ENCODE results near the gene MAPRE3. TPM values are rescaled to one million over a fixed set of nuclear protein-coding genes. Genes with fewer than 3 reads are reported as not detected.

The MAPRE3 gene
- total RNA-seq, 2 experiments from 2014 or later: 3.2 to 4.1 TPM

- Mint-ChIP-seq H3K4me1 (peaks cover 12% of the 10 kb centered on the region), H3K27me3 (peaks cover 4% of the 10 kb centered on the region), H3K27ac (no peak overlapping the region), H3K4me3 (no peak overlapping the region), H3K36me3 (ENCODE audit: low read depth) (peaks cover 15% of the 10 kb centered on the region), H3K9me3 (ENCODE audit: low read depth) (peaks cover 2% of the 10 kb centered on the region)
- ATAC-seq: no peak
- DNase-seq: no peak
- intact Hi-C loops (cut with DNase I, micrococcal nuclease): loop anchor here in 1 of 2 experiments (5.0 to 10.0 kb wide), 2 partner anchors 707 to 1840 kb away; partner anchors contain the start of genes ADGRF3, SELENOI and WDR43
- ChIA-PET POLR2A (interaction anchor here (0.7 kb wide), 1 partner anchor 17 kb away, joined by 3 read pairs; the partner anchor contains the start of gene OST4), CTCF (no interaction called here)
These were observed 84.3 kb downstream of the MAPRE3 start for GRCh38 chr2:27054721-27055120.

GRCh38 chr2:27057184-27057583 lies 86.7 kb downstream of the MAPRE3 start:
- Mint-ChIP-seq H3K4me3 (no peak overlapping the region), H3K36me3 (ENCODE audit: low read depth) (peaks cover 10% of the 10 kb centered on the region), H3K27ac (no peak overlapping the region), H3K9me3 (ENCODE audit: low read depth) (no peaks in the 10 kb centered on the region), H3K27me3 (no peaks in the 10 kb centered on the region), H3K4me1 (peaks cover 3% of the 10 kb centered on the region)
- ATAC-seq (no peak), DNase-seq (no peak)
- intact Hi-C loops (cut with DNase I, micrococcal nuclease): loop anchor here in 1 of 2 experiments (10.0 kb wide), 1 partner anchor 1838 kb away; the partner anchor contains the start of gene WDR43
- POLR2A ChIA-PET: interaction anchor here (0.7 kb wide), 1 partner anchor 8 kb away, joined by 4 read pairs; no protein-coding TSS in a partner anchor
- CTCF ChIA-PET: interaction anchor here (0.6 kb wide), 1 partner anchor 511 kb away, joined by 3 read pairs; no protein-coding TSS in a partner anchor

DNA sequence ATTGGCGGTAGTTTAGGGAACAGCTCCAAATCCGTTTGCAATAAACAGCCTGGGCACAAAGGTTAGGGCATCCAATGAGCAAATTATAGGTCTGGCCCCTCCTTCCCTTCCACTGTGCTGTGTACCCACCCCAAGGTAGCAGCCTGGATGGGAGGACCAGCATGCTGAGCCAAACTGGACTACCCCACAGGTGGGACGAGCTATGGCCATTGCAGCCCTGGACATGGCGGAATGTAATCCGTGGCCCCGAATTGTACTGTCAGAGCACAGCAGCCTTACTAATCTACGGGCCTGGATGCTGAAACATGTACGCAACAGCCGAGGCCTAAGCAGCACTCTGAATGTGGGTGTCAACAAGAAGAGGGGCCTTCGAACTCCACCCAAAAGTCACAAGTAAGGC lies 87.8 kb downstream of the MAPRE3 start:
- H3K9me3 Mint-ChIP-seq (ENCODE audit: low read depth): no peaks in the 10 kb centered on the region
- H3K27ac Mint-ChIP-seq: no peak overlapping the region
- DNase-seq (no peak), ATAC-seq (no peak)
- ChIA-PET POLR2A (no interaction called here), CTCF (interaction anchor here (0.7 to 1.6 kb wide), 2 partner anchors 13 to 261 kb away, joined by 3 to 5 read pairs; partner anchors contain the start of gene OST4)
- no peaks in the 10 kb centered on the region for H3K27me3 Mint-ChIP-seq
- no peak overlapping the region for H3K4me3 Mint-ChIP-seq
- intact Hi-C loops (cut with DNase I, micrococcal nuclease): loop anchor here in 1 of 2 experiments (1.0 to 10.0 kb wide), 2 partner anchors 152 to 1837 kb away; partner anchors contain the start of gene WDR43
- peaks cover 16% of the 10 kb centered on the region for H3K36me3 Mint-ChIP-seq (ENCODE audit: low read depth)
- H3K4me1 Mint-ChIP-seq: no peaks in the 10 kb centered on the region

DNA sequence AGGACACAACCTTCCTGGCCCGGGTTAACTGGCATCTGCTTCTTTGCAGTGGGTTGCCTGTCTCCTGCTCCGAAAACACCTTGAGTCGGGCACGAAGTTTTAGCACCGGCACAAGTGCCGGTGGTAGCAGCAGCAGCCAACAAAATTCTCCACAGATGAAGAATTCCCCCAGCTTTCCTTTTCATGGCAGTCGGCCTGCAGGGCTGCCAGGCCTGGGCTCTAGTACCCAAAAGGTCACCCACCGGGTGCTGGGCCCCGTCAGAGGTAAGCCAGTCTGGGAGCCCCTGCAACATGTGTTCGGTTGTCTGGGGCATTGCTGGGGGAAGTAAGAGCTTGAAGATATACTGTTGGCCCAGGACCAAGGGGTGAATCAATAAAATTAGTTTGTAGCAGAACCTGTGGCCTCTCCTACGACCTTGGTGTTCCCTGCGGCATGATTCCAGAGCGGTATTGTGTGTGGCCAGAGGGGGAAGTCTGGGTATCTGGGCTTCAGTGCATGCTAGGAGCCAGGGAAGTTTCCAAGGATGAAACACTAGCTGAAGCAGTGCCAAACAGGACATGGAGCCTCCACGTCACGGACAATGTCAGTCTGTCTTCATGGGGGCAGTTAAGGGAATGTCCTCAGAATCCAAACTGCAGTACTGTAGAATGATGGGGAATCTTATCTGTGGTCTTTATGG lies 88.8 kb downstream of the MAPRE3 start:
- Mint-ChIP-seq H3K4me1 (no peaks in the 10 kb centered on the region), H3K36me3 (ENCODE audit: low read depth) (peaks cover 15% of the 10 kb centered on the region), H3K4me3 (no peak overlapping the region), H3K27ac (no peak overlapping the region), H3K9me3 (ENCODE audit: low read depth) (no peaks in the 10 kb centered on the region), H3K27me3 (no peaks in the 10 kb centered on the region)
- intact Hi-C loops (cut with DNase I, micrococcal nuclease): loop anchor here in 1 of 2 experiments (10.0 kb wide), 1 partner anchor 1836 kb away; the partner anchor contains the start of gene WDR43
- DNase-seq (no peak), ATAC-seq (no peak)
- CTCF ChIA-PET: interaction anchor here (0.6 to 1.6 kb wide), 5 partner anchors 8 to 26 kb away, joined by 3 to 5 read pairs (median 3); partner anchors contain the start of gene OST4
- POLR2A ChIA-PET: no interaction called here

GRCh38 chr2:27060323-27060722 lies 89.9 kb downstream of the MAPRE3 start:
- H3K27ac Mint-ChIP-seq: no peak overlapping the region
- H3K27me3 Mint-ChIP-seq: no peaks in the 10 kb centered on the region
- ChIA-PET CTCF (interaction anchor here (0.6 to 1.2 kb wide), 3 partner anchors 13 to 39 kb away, joined by 3 read pairs; no protein-coding TSS in a partner anchor), POLR2A (no interaction called here)
- H3K4me1 Mint-ChIP-seq: no peaks in the 10 kb centered on the region
- DNase-seq (no peak), ATAC-seq (no peak)
- no peak overlapping the region for H3K4me3 Mint-ChIP-seq
- peaks cover 24% of the 10 kb centered on the region for H3K36me3 Mint-ChIP-seq (ENCODE audit: low read depth)
- intact Hi-C loops (cut with DNase I, micrococcal nuclease): no loop called here
- no peaks in the 10 kb centered on the region for H3K9me3 Mint-ChIP-seq (ENCODE audit: low read depth)

- no peak overlapping the region for H3K4me3 Mint-ChIP-seq
- H3K27ac Mint-ChIP-seq: no peak overlapping the region
- no peaks in the 10 kb centered on the region for H3K27me3 Mint-ChIP-seq
- peaks cover 55% of the 10 kb centered on the region for H3K36me3 Mint-ChIP-seq (ENCODE audit: low read depth)
- DNase-seq: no peak
- no peaks in the 10 kb centered on the region for H3K9me3 Mint-ChIP-seq (ENCODE audit: low read depth)
- peaks cover 25% of the 10 kb centered on the region for H3K4me1 Mint-ChIP-seq
- intact Hi-C loops (cut with DNase I, micrococcal nuclease): no loop called here
- ChIA-PET POLR2A (interaction anchor here (0.5 to 1.0 kb wide), 2 partner anchors 8 to 14 kb away, joined by 3 to 4 read pairs; partner anchors contain the start of gene AGBL5), CTCF (interaction anchor here (0.6 to 1.1 kb wide), 3 partner anchors 10 to 61 kb away, joined by 3 read pairs; no protein-coding TSS in a partner anchor)
- no peak for ATAC-seq
These were observed 94.7 kb downstream of the MAPRE3 start for GRCh38 chr2:27065128-27065527.

- H3K27ac Mint-ChIP-seq: no peak overlapping the region
- peaks cover 59% of the 10 kb centered on the region for H3K36me3 Mint-ChIP-seq (ENCODE audit: low read depth)
- CTCF ChIA-PET: interaction anchor here (0.6 to 0.7 kb wide), 2 partner anchors 8 to 67 kb away, joined by 3 read pairs; partner anchors contain the start of gene PREB
- intact Hi-C loops (cut with DNase I, micrococcal nuclease): no loop called here
- no peak overlapping the region for H3K4me3 Mint-ChIP-seq
- POLR2A ChIA-PET: interaction anchor here (0.7 to 1.7 kb wide), 2 partner anchors 16 kb away, joined by 4 to 7 read pairs; partner anchors contain the start of gene AGBL5
- peaks cover 32% of the 10 kb centered on the region for H3K4me1 Mint-ChIP-seq
- no peaks in the 10 kb centered on the region for H3K27me3 Mint-ChIP-seq
- DNase-seq (no peak), ATAC-seq (no peak)
- no peaks in the 10 kb centered on the region for H3K9me3 Mint-ChIP-seq (ENCODE audit: low read depth)
These were observed 96.9 kb downstream of the MAPRE3 start for GRCh38 chr2:27067385-27067784.

DNA sequence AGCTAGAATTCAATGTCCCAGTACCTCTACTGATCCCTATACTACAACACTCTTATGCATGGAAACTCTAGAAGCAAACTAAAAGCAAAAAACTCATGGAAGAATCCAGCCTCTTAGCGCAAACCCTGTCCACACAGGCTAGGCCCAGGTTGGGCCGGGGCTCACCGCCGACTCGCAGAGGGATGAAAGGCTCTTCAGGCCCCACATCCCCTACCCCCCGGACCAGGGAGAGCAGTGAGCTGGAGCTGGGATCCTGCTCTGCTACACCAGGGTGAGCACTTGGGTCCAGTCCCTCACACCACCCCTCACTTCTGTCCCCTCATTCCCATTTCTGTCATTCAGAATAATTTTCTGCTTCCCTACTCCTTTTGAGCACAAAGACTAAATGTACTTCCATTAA lies 99.0 kb downstream of the MAPRE3 start:
- intact Hi-C loops (cut with DNase I, micrococcal nuclease): no loop called here
- peak overlapping the region; percentile 68 for H3K27ac Mint-ChIP-seq
- peaks cover 51% of the 10 kb centered on the region for H3K36me3 Mint-ChIP-seq (ENCODE audit: low read depth)
- ChIA-PET POLR2A (no interaction called here), CTCF (no interaction called here)
- H3K9me3 Mint-ChIP-seq (ENCODE audit: low read depth): no peaks in the 10 kb centered on the region
- no peaks in the 10 kb centered on the region for H3K27me3 Mint-ChIP-seq
- DNase-seq (no peak), ATAC-seq (no peak)
- H3K4me1 Mint-ChIP-seq: peaks cover 52% of the 10 kb centered on the region
- peak overlapping the region; percentile 96 for H3K4me3 Mint-ChIP-seq

DNA sequence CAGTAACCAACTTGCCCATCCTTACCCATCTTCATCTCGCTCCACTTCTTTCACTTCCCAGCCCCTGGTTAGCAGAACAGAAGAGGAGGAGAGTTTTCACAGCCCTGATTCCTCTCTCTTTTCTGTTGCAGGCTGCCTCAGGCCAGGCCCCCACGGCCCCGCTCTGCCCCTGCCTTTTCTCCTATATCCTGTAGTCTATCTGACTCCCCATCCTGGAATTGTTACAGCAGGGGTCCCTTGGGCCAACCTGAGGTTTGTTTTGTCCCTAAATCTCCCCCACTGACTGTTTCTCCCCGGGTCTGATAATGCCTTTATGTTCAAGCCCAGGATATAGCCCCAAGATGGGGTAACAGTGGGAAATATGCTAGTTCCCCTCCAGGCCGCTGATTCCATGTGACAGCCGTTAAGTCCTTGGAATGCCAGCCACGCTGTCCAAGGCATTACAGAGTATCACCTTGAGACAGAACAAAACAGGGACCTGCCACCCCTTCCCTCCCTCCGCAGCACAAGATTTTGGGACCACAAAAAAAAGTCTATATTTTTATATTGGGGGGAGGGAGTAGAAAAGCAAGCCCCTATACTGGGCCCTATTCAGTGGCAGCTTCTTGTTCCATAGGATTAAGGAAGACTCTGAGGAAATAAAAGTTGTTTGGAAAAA lies 99.7 kb downstream of the MAPRE3 start:
- Mint-ChIP-seq H3K27ac (peak overlapping the region; percentile 91), H3K4me3 (peak overlapping the region; percentile 96), H3K4me1 (peaks cover 59% of the 10 kb centered on the region), H3K36me3 (ENCODE audit: low read depth) (peaks cover 45% of the 10 kb centered on the region), H3K9me3 (ENCODE audit: low read depth) (no peaks in the 10 kb centered on the region), H3K27me3 (no peaks in the 10 kb centered on the region)
- intact Hi-C loops (cut with DNase I, micrococcal nuclease): loop anchor here in 1 of 2 experiments (2.0 to 10.0 kb wide), 3 partner anchors 283 to 1395 kb away; partner anchors contain the start of genes ADGRF3, CENPA, DTNB and SELENOI
- CTCF ChIA-PET: interaction anchor here (1.6 kb wide), 1 partner anchor 19 kb away, joined by 8 read pairs; the partner anchor contains the start of gene AGBL5
- DNase-seq (no peak), ATAC-seq (no peak)
- POLR2A ChIA-PET: no interaction called here

DNA sequence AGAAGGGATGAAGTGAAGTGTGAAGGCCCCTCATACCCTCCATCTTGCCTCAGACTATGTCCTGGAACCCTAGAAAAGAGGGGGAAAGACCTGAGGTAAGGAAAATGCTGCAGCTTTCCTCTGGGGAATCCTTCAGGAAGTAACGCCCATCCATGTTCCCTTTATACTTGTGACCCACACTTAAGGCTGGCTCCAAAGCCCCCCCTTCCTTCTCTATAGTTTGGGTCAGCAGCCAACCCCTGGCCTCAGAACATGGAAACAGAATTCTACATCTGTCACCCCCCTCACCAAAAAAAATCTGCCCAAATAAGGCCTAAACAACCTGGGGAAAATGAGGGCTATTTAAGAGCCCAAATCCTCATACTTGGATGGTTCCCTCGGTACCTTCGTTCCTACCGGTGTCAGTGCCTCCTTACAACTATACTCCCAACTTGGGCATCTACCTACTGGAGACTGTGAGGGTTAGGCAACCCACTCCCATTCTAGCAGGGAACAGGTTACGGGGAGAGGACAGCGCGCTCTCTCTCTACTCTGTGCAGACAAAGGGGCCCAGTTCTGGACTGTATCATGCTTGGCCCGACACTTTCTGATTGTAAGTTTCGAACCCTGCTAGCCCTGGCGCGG lies 100.3 kb downstream of the MAPRE3 start:
- H3K9me3 Mint-ChIP-seq (ENCODE audit: low read depth): no peaks in the 10 kb centered on the region
- CTCF ChIA-PET: interaction anchor here (0.7 to 2.5 kb wide), 7 partner anchors 10 to 217 kb away, joined by 3 to 24 read pairs (median 5); partner anchors contain the start of genes AGBL5 and KHK
- POLR2A ChIA-PET: interaction anchor here (0.6 to 2.2 kb wide), 6 partner anchors 10 to 101 kb away, joined by 3 to 15 read pairs (median 4); partner anchors contain the start of gene AGBL5
- DNase-seq (no peak), ATAC-seq (no peak)
- H3K27me3 Mint-ChIP-seq: no peaks in the 10 kb centered on the region
- H3K36me3 Mint-ChIP-seq (ENCODE audit: low read depth): peaks cover 40% of the 10 kb centered on the region
- H3K4me1 Mint-ChIP-seq: peaks cover 64% of the 10 kb centered on the region
- intact Hi-C loops (cut with DNase I, micrococcal nuclease): loop anchor here (1.0 to 10.0 kb wide), 14 partner anchors 11 to 1396 kb away; partner anchors contain the start of genes ADGRF3 (in 1 of the 2), AGBL5 (in 1 of the 2), ATRAID (in 1 of the 2) and CAD (in 1 of the 2)
- H3K4me3 Mint-ChIP-seq: peak overlapping the region; percentile 96
- H3K27ac Mint-ChIP-seq: peak overlapping the region; percentile 91

Data from activated CD4-positive, alpha-beta T cell treated with anti-CD3 and anti-CD28 coated beads for 36 hours (primary cell).